OCI-LY7 (cell line): ENCODE measurements around the gene RIMKLB. TPM values are rescaled to one million over a fixed set of nuclear protein-coding genes. Genes with fewer than 3 reads are reported as not detected.
A peak's percentile ranks its signal among the peaks of the same experiment; 100 is the strongest.

Experiments
- BruUV-seq: library from RNA; stranded (reverse); fragments of 400-500 nt; replicated peaks from 2 replicates; lab custom pipeline; 2021; lab: Mats Ljungman, UMichigan
- CTCF ChIA-PET: fragments of 300-600 bp; sonication (Branson Sonifier 250); formaldehyde crosslinking; loops from one replicate; lab custom pipeline; 2022; ENCODE audit warnings: antibody characterized with exemption; ENCODE audit not compliant: unreplicated experiment; lab: Charles Lee
- POLR2A ChIA-PET: fragments of 300-600 bp; sonication (Branson Sonifier 250); formaldehyde crosslinking; loops from one replicate; lab custom pipeline; 2022; ENCODE audit warnings: antibody characterized with exemption; lab: Charles Lee
- DNase-seq: peaks from one replicate; pipeline ENCODE4 v3.0.0-alpha.2; 2015; ENCODE audit warnings: low spot score
- H2AFZ ChIP-seq: fragments of 200-600 bp; sonication (generic), shearing (Covaris generic); 2 replicates; pipeline ENCODE4 v1.6.1; 2014; ENCODE audit warnings: mild to moderate bottlenecking, antibody characterized with exemption, low read length, moderate library complexity
- H3K27ac ChIP-seq: fragments of 200-600 bp; sonication (generic); 2 replicates; pipeline ENCODE4 v1.5.1; 2014; ENCODE audit warnings: mixed run types, low read depth, mild to moderate bottlenecking, moderate library complexity, low read length, inconsistent platforms; ENCODE audit not compliant: poor library complexity, severe bottlenecking
- H3K36me3 ChIP-seq: fragments of 200-600 bp; sonication (generic); 2 replicates; pipeline ENCODE4 v1.6.1; 2014; ENCODE audit warnings: mild to moderate bottlenecking, antibody characterized with exemption, low read length, moderate library complexity, mixed read lengths; ENCODE audit not compliant: insufficient read depth
- H3K4me1 ChIP-seq: fragments of 200-600 bp; sonication (generic); 2 replicates; pipeline ENCODE4 v1.5.1; 2014; ENCODE audit warnings: mild to moderate bottlenecking, low read length; ENCODE audit not compliant: insufficient read depth, poor library complexity, severe bottlenecking
- H3K4me2 ChIP-seq: fragments of 200-600 bp; sonication (generic); 2 replicates; pipeline ENCODE4 v1.6.1; 2014; ENCODE audit warnings: mild to moderate bottlenecking, low read length
- H3K4me3 ChIP-seq: fragments of 200-600 bp; sonication (generic); 2 replicates; pipeline ENCODE4 v1.5.1; 2014; ENCODE audit warnings: mild to moderate bottlenecking, low read depth, low read length; ENCODE audit not compliant: poor library complexity, severe bottlenecking
- H3K79me2 ChIP-seq: fragments of 200-600 bp; sonication (generic); 2 replicates; pipeline ENCODE4 v1.6.1; 2016; ENCODE audit warnings: low read depth, mild to moderate bottlenecking, low read length, moderate library complexity, mixed read lengths; ENCODE audit not compliant: insufficient read depth
- H3K9me2 ChIP-seq: fragments of 200-600 bp; sonication (generic); 2 replicates; pipeline ENCODE4 v1.6.1; 2016; ENCODE audit warnings: mild to moderate bottlenecking, low read length, mixed read lengths; ENCODE audit not compliant: insufficient read depth
- H3K9me3 ChIP-seq: fragments of 200-600 bp; sonication (generic); 2 replicates; pipeline ENCODE4 v1.6.1; 2014; ENCODE audit warnings: mild to moderate bottlenecking, mixed run types, low read length, mixed read lengths
- H4K20me1 ChIP-seq: fragments of 200-600 bp; sonication (generic); 2 replicates; pipeline ENCODE4 v1.6.1; 2014; ENCODE audit warnings: mild to moderate bottlenecking, antibody characterized with exemption, low read length, moderate library complexity, mixed read lengths; ENCODE audit not compliant: insufficient read depth
- CTCF ChIP-seq: fragments of 200-600 bp; sonication (generic); conservative IDR thresholded peaks from 2 replicates; pipeline ENCODE4 v1.5.1; 2014; ENCODE audit warnings: mild to moderate bottlenecking, antibody characterized with exemption, low read length, moderate library complexity, mixed read lengths
- EZH2phosphoT487 ChIP-seq: fragments of 200-600 bp; sonication (generic); IDR thresholded peaks from 2 replicates; pipeline ENCODE4 v1.6.1; 2018; ENCODE audit warnings: low read depth, borderline replicate concordance, mild to moderate bottlenecking, mixed run types, antibody characterized with exemption, low read length, moderate library complexity, mixed read lengths
- intact Hi-C: fragments of 100-400 bp; cut with micrococcal nuclease; formaldehyde crosslinking; loops from one replicate; pipeline ENCODE4 v1.10.0; 2022; ENCODE audit not compliant: unreplicated experiment
- total RNA-seq, 2 experiments: library from RNA; depleted of rRNA in 1 of 2; stranded (reverse); fragments of >200 nt in 1 of 2; shearing (Covaris generic) in 1 of 2; gene quantifications; 2 replicates each; pipeline ENCODE4 v1.2.3, GENCODE V29; 2014 to 2022

Gene RIMKLB
- total RNA-seq, 2 experiments from 2014 or later, result 84.6 to 109 TPM

- Histone ChIP-seq H3K9me3 (no peaks in the 10 kb centered on the region), H3K27ac (peak overlapping the region; percentile 27), H3K4me1 (peaks cover 37% of the 10 kb centered on the region), H2AFZ (peak overlapping the region; percentile 38; the same call in 1 of the 2 replicates), H3K9me2 (no peaks in the 10 kb centered on the region), H3K36me3 (no peaks in the 10 kb centered on the region), H4K20me1 (no peaks in the 10 kb centered on the region), H3K4me3 (no peak overlapping the region), H3K79me2 (no peaks in the 10 kb centered on the region), H3K4me2 (0 out of 2 replicates have a peak overlapping the region, but pooled peaks have one; percentile 7)
- no peak for DNase-seq
- TF ChIP-seq CTCF (no peak), EZH2phosphoT487 (no peak)
- intact Hi-C loops, result loop anchor here (5.0 kb wide), 2 partner anchors 113 to 382 kb away; partner anchors contain the start of gene CLEC4E
- ChIA-PET CTCF (no interaction called here), POLR2A (interaction anchor here (0.6 to 2.2 kb wide), 13 partner anchors 10 to 336 kb away, joined by 3 to 10 read pairs (median 3); partner anchors contain the start of genes AICDA and CLEC4E)
- no TSS peak for BruUV-seq
These were observed 42.4 kb upstream of the RIMKLB start for GRCh38 chr12:8655421-8655820.

- no peaks in the 10 kb centered on the region for H3K9me3 ChIP-seq
- H3K36me3 ChIP-seq, result no peaks in the 10 kb centered on the region
- H3K4me2 ChIP-seq, result no peak overlapping the region
- intact Hi-C loops, result loop anchor here (5.0 kb wide), 2 partner anchors 116 to 379 kb away; partner anchors contain the start of gene CLEC4E
- no peak for DNase-seq
- no TSS peak for BruUV-seq
- POLR2A ChIA-PET, result interaction anchor here (0.7 to 1.3 kb wide), 5 partner anchors 9 to 232 kb away, joined by 3 to 5 read pairs (median 3); no protein-coding TSS in a partner anchor
- TF ChIP-seq CTCF (no peak), EZH2phosphoT487 (no peak)
- no peak overlapping the region for H3K27ac ChIP-seq
- H4K20me1 ChIP-seq, result no peaks in the 10 kb centered on the region
- no peak overlapping the region for H3K4me3 ChIP-seq
- H2AFZ ChIP-seq, result peak overlapping the region; percentile 62; the same call in 1 of the 2 replicates
- no peaks in the 10 kb centered on the region for H3K79me2 ChIP-seq
- H3K9me2 ChIP-seq, result no peaks in the 10 kb centered on the region
- CTCF ChIA-PET, result interaction anchor here (1.2 to 1.5 kb wide), 2 partner anchors 18 to 46 kb away, joined by 4 read pairs; partner anchors contain the start of gene AICDA
- peaks cover 24% of the 10 kb centered on the region for H3K4me1 ChIP-seq
These were observed 39.4 kb upstream of the RIMKLB start for GRCh38 chr12:8658346-8658745.

GRCh38 chr12:8661016-8661415 is 36.8 kb upstream of the RIMKLB start:
- no peak for DNase-seq
- Histone ChIP-seq H4K20me1 (no peaks in the 10 kb centered on the region), H3K4me2 (no peak overlapping the region), H3K79me2 (no peaks in the 10 kb centered on the region), H3K27ac (no peak overlapping the region), H3K9me3 (no peaks in the 10 kb centered on the region), H3K9me2 (no peaks in the 10 kb centered on the region), H2AFZ (no peak overlapping the region), H3K4me3 (no peak overlapping the region), H3K4me1 (no peaks in the 10 kb centered on the region), H3K36me3 (no peaks in the 10 kb centered on the region)
- intact Hi-C loops, result no loop called here
- ChIA-PET CTCF (interaction anchor here (0.7 kb wide), 1 partner anchor 18 kb away, joined by 3 read pairs; no protein-coding TSS in a partner anchor), POLR2A (interaction anchor here (0.6 to 2.0 kb wide), 7 partner anchors 13 to 669 kb away, joined by 3 to 10 read pairs (median 4); no protein-coding TSS in a partner anchor)
- BruUV-seq, result no TSS peak
- TF ChIP-seq CTCF (no peak), EZH2phosphoT487 (no peak)
